EH (cell line): ENCODE measurements around the gene CFAP46.
A peak's percentile ranks its signal among the peaks of the same experiment; 100 is the strongest.
"Not testable (repeated sequence)": the region's sequence is repeated elsewhere in the genome, so short reads cannot be mapped to it uniquely, and the experiment has no call there.

ENCODE experiments used
- DNase-seq: peaks from one replicate; pipeline ENCODE4 v3.0.0-alpha.2; 2015; ENCODE audit warnings: low read depth

The CFAP46 gene

DNA sequence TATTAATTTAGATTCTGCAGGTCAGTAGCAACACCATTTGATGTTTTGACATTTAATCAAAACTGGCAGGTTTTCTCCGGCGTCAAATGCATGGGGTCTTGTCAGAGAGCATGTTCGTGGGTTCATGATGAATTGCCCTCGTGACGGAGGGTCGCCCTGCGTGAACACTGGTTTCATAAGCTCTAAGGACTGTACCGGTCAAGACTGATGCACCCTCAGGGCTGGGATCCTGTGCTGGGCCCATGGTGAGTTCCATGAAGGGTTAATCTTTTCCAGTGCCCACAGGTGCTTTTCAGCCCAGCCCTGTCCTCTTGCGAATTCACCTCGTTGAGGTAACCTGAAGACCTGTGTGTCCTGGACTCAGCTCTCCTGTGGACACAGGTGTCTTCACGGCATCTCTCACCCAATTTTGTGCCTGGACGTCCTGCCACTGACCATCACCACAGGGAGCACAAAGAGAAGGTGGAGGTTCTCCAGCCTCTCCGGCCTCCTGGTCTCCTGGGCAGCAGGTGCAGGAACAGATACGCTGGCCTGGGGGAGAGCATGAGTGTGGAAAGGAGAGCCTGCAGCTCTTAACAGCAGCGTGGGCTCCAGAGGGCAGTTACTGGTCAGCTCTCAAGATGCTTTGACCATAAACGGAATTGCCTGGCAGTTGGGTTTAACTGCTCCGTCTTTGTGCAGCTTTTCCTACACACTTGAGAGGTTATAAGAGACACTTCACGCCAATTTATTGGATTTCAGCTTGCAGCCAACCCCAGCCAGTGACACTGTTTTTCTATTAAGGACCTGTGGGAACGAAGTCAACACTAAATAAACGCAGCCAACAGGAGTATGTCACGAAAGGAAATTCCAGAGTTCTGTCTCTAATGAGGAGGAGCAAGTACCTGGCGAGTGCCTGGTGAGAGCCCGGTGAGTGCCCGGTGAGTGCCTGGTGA lies 37.4 kb upstream of the CFAP46 start:
- no peak for DNase-seq

DNA sequence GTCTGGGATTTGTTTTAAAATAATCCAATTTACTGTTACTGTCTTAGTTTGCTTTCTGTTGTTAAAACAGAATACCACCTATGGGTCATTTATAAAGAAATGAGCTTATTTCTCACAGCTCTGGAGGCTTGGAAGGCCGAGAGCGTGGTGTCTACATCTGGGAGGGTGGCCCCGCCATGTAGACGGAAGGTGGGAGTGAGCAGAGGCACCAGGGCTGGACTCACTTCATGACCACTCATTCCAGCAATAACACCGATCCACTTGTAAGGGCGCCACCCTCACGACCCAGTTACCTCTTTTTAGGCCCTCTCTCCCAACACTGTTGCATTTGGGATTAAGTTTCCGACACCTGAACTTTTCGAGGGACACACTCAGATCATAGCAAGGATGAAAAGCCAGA lies 36.2 kb upstream of the CFAP46 start:
- DNase-seq = no peak

DNA sequence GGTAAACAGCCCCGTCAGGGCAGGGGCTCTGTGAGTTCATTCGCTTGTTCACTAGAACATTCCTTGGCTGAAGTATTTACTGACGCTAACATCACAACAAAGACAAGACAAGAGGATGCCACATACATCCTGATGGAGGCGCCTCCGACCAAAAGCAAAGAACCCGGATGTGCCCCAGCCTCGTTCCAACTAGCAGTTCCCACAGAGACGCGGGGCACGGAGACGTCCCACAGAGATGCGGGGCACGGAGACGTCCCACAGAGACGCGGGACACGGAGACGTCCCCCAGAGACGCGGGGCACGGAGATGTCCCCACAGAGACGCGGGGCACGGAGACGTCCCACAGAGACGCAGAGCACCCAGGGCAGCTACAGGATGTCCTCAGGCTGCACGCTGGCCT lies 35.4 kb upstream of the CFAP46 start:
- DNase-seq = no peak

DNA sequence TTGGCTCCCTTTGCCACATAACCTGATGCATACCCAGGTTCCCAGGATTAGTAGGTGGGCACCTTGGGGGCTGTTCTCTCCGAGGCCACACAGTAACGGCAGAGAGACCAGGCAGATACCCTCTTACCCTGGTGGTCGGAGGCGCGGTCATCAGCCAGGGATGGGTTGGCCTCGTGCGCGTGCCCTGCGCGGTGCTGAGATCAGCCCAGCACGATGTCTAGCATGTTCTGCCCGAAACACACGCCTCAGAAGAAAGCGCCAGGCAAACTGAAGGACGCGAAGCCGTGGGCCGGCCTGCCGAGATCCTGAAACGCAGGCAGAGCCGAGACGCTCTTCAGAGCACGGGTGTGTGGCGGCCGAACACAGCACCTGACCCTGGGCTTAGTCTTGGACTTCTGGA lies 34.7 kb upstream of the CFAP46 start:
- no peak for DNase-seq

DNA sequence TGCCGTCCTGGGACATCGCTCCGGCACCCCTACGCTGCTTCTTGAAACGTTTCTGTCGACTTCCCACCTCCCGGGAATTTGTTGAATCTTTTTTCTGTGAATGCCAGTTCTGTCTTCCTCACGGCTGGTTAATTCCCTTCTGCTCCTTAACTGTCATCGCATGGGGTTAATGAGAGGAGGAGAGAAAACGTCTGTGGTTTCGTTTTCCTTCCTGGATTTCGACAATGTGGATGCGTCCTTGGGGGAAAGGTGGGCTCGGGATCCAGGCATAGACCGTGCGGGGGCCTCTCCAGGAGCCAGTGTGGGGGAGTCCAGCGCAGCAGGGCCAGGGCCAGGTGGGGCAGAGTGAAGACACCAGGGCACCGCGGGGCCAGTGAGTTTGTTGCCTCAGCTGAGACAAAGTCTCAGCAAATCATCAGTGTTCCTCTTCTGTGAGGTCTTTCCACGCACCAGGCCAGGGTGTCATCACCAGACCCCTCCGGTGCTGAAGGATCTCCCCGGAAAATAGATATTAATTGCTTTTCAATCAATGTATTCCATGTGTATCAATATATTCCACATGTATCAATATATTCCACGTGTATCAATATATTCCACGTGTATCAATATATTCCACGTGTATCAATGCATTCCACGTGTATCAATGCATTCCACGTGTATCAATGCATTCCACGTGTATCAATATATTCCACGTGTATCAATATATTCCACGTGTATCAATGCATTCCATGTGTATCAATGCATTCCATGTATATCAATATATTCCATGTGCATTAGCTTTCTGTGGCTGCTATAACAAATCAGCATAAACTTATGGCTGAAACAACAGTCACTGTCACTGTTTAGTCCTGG lies 33.7 kb upstream of the CFAP46 start:
- DNase-seq = no peak

DNA sequence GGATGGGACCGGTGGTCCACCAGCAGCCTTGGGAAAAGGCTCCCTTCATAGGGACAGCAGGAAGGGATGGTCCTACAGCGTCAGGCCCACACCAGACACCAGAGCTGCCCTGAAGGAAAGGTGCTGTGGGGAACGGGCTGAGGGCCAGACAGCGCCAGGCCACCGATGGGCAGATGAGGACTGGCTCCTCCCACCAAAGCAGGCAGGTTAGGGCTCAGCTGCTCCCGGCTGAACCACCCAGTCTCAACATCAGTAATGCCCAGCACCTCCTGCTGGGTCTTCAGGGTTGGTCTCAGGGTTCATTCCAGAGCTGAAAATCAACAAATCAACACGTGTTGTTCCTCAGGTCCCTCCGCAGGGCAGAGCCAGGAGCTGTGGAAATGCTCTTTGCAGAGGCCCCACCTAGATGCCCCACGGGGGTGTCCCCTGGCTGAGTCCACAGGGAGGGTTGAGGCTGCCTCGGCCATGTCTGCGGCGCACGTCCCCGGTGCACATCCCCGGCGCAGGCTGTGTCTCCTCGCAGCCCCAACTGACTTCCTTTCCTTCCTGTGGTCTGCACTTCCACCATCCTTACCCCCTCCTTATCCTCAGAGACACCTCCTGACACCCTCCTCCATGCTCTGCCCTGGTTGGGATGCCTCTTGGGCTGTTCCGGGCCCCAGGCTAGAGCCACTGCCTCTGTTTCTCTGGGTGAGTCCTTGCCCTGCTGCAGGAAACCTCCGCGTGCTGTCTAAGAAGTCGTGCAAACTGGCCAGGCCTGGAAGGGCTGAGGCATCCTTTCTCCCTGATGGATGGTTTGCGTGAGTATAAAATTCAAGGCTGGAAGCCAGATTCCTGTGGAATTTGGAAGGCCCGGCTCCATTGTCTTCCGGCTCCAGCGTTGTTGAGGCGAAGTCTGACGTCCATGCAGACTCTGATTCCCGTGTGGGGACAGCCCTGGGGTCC lies 32.8 kb upstream of the CFAP46 start:
- DNase-seq = peak; percentile 36

DNA sequence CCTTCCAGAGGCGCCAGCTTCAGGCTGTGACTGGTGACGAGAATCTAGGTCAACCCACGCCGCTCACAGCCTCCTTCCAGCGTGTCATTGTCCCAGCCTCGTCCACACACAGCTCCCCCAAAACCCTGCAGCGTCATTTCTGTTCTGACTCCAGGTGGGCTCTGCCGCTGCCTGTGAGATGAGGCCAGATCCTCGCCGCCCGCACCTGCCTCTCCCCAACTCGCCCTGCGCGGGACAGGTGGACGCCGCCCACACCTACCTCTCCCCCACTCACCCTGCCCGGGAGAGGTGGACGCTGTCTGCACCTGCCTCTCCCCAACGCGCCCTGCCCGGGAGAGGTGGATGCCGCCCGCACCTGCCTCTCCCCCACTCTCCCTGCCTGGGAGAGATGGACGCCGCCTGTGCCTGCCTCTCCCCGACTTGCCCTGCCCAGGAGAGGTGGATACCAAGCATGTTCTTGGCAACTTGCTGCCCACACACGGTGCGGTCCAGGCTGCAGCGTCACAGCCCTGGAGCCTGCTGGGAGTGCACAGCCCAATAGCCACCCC lies 32.0 kb upstream of the CFAP46 start:
- DNase-seq = no peak

DNA sequence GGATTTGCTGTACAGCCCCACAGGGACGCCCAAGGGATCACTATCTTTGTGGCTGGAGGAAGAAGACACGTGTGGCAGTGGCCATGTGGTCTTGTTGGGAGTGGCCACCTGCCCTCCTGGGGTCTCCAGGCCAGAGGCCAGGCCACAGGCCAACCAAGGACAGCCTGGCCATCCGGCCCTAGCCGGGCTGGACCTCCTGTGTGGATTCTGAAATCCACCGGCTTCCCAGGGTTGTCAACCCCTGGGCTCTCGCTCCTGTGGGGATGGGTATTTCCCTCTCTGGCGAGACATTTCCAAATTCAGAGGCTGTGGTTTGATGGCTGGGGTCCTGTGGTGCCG lies 31.5 kb upstream of the CFAP46 start:
- no peak for DNase-seq

DNA sequence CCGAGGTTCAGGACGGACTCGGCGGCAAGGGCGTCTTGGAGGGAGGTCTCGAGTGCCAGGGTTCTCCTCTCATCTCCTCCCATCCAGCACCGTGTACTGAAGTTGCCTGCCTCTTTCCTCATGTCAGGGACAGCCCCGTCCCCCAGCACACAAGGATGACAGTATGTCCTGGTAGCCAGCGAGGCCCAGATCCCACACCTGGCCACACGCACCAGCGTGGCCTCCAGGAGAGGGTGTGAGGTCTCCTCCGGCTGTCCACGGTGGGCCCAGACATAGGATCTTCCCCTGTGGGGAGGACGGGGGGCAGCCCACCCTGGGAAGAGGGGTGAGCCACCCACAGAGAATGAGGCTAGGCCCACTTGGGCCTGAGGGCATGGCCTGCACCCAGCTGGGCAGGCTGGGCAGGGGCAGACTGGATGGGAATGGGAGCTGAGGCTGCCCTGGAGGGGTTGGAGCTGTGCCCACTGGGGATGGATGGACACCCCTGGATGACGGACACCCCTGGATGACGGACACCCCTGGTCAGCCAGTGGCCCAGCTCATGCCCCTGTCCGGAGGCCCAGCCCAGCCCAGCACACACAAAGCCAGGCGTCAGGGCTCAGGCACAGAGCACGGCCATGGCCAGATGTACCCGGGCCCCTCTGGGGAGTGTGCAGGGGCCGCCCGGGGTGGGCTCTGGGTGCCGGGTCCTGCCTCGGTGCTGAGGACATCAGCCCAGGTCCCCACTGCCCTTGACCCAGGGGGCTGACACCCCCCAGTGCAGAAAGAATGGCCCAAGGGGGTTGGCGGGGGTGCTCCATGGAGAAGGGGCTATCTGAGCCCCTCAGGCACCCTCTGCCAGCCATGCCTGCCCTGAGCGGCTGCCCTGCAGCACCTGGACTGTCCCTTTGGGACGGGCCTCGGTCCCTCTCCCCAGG lies 30.9 kb upstream of the CFAP46 start:
- DNase-seq = no peak

DNA sequence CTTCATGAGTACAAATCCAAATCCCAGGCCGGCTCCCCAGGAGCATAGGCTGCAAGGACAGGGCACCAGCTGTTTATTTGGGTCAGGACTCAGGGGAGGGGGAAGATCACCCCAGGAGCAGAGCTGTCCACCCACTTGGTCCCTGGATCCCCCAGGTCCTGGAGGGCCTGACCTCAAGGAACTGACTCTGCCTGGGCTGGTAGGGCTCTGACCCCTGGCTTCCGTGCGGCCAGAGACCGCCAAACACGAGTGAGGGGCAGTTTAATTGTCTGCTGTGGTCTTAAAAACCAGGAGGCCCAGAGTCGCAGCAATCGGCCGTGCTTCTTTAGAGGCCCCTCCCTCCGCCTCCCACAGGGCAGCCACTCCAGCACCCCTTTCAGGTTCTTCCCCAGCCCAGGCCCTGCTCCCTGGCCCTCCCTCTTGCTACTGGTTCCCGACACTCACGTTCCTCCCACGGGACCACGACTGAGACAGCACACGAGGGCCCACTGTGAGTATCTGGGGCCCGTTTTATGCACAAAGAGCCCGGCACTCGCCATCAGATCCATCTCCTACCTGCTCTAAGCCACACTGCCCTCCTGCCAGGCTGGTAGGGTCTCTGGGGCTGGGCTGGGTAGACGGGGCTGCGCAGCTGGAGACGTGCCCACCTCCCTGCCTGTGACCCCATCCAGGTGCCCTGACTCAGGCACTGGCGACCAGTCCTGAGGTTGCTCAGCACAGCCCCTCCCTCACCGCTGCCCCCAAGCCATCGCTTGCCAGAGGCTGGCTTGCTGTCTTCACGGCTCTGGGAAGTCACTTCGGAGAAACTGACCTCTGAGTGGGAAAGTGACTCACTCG lies 30.0 kb upstream of the CFAP46 start:
- no peak for DNase-seq

DNA sequence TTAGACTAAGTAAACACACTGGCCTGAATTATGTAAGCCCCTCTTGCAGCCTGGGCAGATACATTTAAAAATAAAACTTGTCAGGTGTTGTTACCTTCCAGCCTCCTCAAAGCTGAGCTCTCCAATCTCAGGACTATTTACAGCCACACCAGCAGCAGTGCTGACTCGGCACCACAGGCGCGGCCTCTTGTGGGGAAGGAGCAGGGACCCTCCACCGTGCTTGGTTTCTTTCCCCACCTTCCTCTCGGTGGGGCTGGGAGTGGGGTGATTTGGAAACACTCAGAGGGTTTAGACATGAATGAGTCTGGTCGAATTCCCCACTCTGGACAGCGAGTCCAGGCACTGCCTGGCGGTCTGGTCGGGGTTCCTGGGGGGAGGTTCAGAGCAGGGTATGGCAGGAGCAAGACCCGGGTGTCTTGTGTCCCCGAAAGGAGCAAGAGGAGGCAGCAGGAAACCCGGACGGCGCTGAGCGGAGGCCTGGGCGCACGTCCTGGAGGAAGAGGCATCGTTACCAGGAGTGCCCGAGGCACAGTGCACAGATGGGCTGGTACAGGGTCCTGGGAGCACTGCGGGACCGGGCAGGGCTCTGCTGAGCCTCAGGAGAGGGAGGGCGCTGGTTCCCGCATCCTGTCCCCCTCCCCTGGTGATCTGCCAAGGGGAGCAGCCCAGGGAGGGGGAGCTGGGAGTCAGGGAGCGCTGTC lies 29.2 kb upstream of the CFAP46 start:
- no peak for DNase-seq

DNA sequence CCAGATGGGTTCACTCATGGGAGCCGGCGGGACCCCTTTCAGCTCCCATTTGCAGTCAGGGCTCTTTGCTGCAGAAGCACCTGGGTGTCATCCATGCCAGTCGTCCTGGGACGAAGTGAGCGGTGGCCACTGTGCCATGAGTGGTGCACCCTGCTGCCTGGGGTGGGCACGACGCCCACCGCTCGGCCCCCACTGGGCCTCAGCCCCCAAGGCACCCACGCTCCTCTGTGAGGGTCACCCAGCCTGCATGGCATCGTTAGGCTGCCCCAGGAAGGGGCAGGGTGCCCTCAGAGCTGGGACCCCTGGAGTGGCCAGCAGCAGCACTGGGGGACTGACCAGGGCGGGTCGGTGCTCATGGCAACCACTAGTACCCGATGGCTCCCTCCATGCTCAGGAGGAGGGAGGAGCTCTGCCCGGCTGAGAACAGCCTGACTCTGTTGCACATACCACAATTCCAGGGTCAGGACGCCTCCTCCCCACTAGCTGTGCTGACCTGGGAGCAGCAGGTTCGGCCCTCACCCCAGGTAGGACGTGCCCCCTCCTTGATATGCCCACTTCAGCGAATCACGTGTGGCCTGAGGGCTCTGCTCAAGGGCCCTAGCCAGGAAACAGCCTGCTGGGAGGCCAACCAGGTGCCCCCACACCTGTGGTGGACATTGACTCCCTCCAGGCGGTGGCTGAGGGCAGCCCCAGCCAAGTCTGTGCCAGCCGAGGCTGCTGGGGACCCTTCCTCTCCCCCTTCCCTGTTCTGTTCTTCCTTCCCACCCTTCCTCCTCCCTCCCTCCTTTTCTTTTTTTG lies 28.5 kb upstream of the CFAP46 start:
- no peak for DNase-seq

DNA sequence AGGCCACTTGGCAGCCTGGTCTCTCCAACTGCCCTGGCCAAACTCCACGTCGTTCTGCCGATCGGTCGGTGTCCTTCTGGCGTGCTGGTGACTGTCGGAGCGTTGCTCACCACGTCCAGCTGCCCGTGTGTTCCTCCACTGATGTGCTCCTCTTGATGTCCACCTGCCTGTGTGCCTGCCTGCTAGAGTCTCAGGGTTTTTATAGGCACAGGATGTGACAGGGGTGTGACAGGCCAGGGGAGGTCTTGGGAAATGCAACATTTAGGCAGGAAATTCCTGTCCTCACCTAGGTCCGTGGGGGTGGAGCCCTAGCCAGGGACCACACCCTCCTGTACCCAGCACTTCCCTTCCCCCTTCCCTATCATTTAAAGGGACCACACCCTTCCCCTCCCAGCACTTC lies 25.2 kb upstream of the CFAP46 start:
- DNase-seq = no peak

DNA sequence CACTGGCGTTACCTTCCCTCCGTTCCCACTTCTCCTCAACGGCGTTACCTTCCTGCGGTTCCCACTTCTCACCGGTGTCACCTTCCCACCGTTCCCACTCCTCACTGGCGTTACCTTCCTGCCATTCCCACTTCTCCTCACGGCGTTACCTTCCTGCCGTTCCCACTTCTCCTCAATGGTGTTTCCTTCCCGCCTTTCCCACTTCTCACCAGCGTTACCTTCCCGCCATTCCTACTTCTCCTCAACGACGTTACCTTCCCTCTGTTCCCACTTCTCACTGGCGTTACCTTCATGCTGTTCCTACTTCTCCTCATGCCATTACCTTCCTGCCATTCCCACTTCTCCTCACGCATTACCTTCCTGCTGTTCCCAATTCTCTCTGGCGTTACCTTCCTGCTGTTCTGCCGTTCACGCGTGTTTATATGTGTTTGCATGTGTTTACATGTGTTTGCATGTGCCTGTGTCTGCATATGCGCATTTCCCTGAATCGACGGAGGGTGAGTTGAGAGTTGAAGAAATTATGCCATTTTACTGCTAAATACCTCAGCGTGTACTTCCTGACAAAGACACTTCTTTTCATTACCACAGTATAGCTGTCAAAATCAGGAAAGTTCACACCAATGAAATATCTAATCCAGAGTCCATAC lies 23.2 kb upstream of the CFAP46 start:
- no peak for DNase-seq

DNA sequence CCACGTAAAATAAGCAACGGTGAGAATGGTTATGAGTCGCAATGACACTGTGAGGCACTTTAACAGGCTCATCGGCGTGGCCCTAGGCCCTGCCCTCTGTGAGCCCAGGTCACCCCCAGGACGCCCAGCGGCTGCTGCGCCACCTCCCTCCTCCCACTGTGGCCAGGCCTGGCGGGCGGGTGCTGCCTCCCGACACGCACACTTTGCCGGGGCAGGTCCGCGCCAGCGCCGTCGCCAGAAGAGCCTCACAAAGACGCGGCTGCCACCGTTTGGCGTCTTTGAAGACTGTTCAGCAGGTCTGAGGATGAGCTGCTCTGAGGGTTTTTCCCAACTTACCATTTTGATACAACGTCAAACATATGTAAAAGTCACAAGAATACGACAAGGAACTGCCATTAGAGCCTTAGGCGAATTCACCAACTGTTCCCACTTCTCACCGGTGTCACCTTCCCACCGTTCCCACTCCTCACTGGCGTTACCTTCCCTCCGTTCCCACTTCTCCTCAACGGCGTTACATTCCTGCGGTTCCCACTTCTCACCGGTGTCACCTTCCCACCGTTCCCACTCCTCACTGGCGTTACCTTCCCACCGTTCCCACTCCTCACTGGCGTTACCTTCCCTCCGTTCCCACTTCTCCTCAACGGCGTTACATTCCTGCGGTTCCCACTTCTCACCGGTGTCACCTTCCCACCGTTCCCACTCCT lies 22.5 kb upstream of the CFAP46 start:
- not testable (repeated sequence) for DNase-seq

DNA sequence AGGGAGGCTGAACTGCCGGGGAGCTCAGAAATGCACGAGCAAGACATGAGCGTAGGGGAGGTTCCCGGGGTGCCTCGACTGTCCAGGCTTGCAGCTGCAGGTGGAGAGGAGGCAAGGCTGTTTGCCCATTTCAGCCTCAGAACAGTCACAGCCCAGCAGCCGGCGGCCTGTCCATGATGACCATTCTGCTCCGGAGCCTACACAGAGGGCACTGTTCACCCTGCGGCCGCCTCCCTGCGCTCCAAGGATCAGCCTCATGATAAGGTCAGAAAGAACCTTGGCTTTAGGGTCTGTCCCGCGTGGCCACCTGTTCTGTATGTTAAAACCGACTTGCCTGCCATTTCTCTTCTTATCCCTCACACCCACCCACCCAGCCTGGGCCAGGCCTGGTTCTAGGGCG lies 21.9 kb upstream of the CFAP46 start:
- no peak for DNase-seq

DNA sequence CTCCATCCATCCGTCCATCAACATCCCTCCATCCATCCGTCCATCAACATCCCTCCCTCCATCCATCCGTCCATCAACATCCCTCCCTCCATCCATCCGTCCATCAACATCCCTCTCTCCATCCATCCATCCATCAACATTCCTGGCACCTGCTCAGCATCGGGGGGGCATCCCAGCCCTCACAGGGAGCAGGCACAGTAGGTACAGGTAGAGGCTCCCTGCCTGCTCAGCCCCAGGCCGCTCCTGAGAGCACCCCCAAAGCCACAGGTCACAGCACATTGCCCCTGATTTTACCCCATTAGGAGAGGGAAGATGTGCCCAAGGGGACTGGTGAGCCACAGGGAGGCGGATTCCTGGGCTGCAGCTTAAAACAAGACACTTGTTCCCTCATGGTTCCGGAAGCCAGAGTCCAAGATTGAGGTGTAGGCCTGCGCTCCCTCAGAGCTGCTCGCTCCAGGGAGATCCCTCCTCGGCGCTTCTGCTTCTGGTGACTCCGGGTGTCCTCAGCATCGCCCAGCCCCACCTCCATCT lies 21.1 kb upstream of the CFAP46 start:
- DNase-seq = no peak
